Measurements from ENCODE around the gene PRODH2. TPM values are rescaled to one million over a fixed set of nuclear protein-coding genes. Genes with fewer than 3 reads are reported as not detected.

The PRODH2 gene
- total RNA-seq, 1 donor, result not detected

DNA sequence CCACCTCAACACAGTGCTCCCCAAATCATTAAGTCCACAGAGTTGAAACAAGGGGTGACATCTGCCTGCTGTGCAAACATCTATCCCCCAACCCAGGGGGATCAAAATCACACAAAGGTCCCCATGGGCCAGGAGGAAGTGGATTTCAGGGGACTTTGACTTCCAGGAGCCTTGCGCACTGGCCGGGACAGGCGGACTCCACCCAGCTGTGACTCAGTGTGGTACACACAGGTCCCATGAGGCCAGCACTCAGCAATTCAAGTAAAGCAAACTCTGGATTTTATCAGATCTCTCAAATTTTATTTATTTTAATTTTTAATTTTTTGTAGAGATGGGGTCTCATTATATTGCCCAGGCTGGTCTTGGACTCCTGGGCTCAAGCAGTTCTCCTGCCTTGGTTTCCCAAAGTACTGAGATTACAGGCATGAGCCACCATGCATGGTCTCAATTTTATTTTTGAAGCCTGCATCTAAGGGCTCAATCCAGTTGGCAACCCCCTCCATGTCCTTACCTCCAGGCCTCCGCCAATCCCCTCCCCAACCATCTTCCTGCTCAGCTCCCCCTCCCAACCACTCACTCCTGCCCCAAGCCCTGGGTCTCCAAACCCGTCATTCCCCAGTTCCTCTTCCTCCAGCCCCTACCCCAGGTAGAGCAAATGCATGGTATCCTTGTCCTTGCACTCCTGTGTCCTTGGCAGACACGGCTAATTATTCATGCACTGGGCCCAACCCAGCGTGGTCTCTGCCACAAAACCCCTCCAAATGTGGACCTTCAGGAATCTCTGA lies 19.1 kb downstream of the PRODH2 start:
- no peak for DNase-seq (ENCODE audit: low read depth)
- TF ChIP-seq, protein P1, sequence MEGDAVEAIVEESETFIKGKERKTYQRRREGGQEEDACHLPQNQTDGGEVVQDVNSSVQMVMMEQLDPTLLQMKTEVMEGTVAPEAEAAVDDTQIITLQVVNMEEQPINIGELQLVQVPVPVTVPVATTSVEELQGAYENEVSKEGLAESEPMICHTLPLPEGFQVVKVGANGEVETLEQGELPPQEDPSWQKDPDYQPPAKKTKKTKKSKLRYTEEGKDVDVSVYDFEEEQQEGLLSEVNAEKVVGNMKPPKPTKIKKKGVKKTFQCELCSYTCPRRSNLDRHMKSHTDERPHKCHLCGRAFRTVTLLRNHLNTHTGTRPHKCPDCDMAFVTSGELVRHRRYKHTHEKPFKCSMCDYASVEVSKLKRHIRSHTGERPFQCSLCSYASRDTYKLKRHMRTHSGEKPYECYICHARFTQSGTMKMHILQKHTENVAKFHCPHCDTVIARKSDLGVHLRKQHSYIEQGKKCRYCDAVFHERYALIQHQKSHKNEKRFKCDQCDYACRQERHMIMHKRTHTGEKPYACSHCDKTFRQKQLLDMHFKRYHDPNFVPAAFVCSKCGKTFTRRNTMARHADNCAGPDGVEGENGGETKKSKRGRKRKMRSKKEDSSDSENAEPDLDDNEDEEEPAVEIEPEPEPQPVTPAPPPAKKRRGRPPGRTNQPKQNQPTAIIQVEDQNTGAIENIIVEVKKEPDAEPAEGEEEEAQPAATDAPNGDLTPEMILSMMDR (IDR thresholded peaks at IDR 0.05; ENCODE audit: insufficient read depth, low read depth, low read length), result no peak
- H3K4me3 ChIP-seq (ENCODE audit: low read depth, low read length), result no peak overlapping the region

DNA sequence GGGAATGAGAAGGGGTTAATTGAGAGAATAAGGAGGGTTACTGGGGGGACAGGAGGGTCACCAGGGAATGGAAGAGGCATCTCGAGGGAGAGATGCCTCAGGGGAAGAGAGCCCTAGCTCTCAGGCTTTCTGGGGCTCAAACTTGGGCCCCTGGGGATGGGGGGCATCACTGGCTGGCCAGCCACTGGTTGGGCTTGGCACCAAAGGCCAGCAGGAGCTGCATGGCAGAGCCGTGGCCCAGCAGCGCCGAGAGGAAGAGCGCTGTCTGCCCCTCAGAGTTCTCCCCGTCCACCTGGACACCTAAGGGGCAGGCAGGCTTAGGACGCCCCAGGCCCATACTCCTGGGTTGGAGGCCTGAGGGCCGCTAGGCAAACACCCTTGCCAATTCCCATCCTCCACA lies 19.8 kb downstream of the PRODH2 start:
- no peak overlapping the region for H3K4me3 ChIP-seq (ENCODE audit: low read depth, low read length)
- TF ChIP-seq, protein P1 (IDR thresholded peaks at IDR 0.05; ENCODE audit: insufficient read depth, low read depth, low read length), result no peak
- no peak for DNase-seq (ENCODE audit: low read depth)

DNA sequence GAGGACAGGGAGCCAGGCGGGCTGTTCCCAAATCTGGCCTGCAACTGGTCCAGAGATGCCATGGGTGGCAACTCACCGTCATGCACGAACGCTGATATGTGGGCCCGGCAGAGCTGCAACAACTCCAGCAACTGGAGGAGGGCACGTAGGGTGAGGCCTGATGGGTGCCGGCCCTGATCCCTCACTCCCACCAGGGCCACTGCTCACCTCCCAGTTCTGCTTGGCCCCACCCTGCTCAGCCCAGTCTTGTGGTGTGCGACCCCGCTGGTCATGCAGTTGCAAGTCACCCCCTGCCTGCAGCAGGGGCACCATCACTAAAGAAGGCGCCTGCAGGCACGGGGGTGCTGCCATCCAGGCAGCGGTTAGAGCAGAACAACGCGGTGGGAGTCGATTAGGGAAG lies 20.3 kb downstream of the PRODH2 start:
- TF ChIP-seq, protein P1 (IDR thresholded peaks at IDR 0.05; ENCODE audit: insufficient read depth, low read depth, low read length), result no peak
- no peak overlapping the region for H3K4me3 ChIP-seq (ENCODE audit: low read depth, low read length)
- no peak for DNase-seq (ENCODE audit: low read depth)

DNA sequence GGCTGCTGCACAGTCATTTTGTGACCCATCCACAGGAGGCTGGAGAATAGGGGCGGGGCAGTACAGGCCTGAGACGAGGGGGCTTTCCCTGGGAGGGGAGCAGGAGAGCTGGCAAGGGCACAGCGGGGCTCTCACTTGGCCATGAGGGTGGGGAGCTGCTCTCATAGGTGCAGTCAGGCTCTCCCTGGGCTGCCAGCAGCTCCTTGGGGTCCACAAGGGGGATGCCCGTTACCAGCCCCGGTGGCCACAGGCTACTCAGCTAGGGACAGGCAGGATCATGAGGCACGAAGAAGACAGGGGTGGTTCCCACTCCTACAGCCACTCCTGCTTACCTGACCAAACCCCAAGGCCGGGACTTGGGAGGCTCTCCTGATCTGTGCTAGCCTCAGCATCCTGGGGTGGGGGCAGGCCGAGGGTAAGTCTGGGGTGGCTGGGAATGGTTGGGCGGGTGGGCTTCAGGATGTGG lies 20.8 kb downstream of the PRODH2 start:
- TF ChIP-seq, protein P1 (IDR thresholded peaks at IDR 0.05; ENCODE audit: insufficient read depth, low read depth, low read length), result no peak
- no peak overlapping the region for H3K4me3 ChIP-seq (ENCODE audit: low read depth, low read length)
- no peak for DNase-seq (ENCODE audit: low read depth)

DNA sequence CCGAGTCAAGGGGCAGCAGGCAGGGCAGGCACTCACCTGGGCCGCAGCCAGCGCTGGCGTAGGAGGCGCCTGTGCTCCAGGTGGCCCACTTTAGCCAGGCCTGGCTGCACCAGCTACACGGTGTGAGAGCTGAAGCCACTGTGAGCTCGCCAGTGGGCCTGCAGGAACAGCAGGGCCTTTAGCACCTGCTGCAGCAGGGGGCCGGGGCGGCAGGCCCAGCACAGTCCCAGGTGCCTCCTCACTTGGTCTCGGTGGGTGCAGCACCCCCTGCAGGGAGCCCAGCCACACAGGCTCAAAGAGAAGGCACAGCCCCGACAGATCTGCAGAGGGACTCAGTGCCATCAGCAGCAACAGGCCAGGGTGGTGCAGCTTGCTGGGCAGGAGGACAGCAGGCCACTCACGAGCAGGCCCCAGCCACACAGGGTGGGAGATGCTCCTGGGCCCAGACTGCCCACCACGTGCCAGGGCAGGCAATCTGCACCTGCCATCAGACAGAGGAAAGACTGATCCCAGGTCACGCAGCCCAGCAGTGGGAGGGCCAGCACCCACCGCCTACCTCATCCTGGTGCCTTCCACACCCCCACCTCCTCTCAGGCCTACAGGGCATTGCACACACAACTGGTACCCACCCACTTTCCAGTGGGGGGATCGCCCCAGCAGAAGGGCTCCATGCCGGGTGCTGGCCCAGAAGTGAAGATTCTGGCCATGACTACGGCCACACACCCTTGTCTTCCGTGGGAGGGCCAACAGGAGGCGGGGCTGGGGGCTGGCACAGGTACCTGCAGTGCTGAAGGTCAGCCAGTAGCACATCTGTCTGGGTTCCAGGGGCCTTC lies 21.4 kb downstream of the PRODH2 start:
- TF ChIP-seq, protein P1 (IDR thresholded peaks at IDR 0.05; ENCODE audit: insufficient read depth, low read depth, low read length), result no peak
- no peak for DNase-seq (ENCODE audit: low read depth)
- H3K4me3 ChIP-seq (ENCODE audit: low read depth, low read length), result no peak overlapping the region

DNA sequence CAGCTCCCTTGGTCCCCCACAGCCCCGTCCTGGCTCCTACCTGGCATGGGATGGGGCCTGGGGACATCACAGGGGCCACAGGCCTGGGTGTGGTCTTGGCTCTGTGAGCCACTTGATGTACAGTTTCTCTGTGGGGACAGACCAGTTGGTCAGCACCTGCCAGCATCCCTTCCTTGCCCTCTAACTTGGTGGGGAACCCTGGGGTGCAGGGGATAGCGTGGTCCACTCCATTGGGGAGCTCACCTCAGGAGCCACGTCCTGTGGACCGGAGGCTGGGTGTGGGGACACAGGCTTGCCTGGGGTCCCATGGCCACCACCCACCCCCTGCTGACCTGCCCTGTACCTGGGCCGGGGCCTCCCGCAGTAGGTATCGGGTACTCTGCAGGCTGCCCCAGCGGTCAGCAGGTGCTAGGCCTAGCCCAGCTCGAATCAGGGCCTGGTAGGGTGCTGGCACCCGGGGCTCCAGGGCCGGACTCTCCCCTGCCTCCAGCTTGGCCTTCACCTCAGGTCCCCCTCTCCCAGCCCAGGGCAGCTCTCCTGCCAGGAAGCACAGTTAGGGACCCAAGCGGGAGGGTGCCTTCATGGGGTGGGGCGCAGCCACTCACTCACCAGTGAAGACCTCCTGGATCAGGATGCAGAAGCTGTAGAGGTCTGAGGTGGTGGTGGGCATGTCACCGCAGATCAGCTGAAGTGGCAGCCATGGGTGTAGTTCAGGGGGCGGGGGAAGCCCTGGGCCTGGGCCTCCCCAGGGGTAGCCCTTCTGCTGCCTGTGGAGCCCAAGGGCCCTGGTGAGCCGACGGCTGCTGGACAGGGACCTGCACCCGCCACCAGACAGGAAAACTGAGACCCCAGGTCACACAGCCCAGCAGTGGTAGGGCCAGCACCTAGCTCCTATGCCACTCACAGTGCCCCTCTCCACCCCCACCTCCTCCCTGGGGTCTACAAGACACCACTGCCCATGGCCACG lies 22.4 kb downstream of the PRODH2 start:
- TF ChIP-seq, protein P1 (IDR thresholded peaks at IDR 0.05; ENCODE audit: insufficient read depth, low read depth, low read length), result no peak
- H3K4me3 ChIP-seq (ENCODE audit: low read depth, low read length), result no peak overlapping the region
- DNase-seq (ENCODE audit: low read depth), result no peak

Measured in fibroblast of villous mesenchyme (primary cell).